UCSD-AML1 (cell line): ENCODE measurements around the gene CNTNAP2.
"Not testable (repeated sequence)": the region's sequence is repeated elsewhere in the genome, so short reads cannot be mapped to it uniquely, and the experiment has no call there.

Source experiments
- DNase-seq: peaks from one replicate; lab custom pipeline; 2025; ENCODE audit not compliant: unreplicated experiment; lab: John Stamatoyannopoulos, UW

CNTNAP2 gene

DNA sequence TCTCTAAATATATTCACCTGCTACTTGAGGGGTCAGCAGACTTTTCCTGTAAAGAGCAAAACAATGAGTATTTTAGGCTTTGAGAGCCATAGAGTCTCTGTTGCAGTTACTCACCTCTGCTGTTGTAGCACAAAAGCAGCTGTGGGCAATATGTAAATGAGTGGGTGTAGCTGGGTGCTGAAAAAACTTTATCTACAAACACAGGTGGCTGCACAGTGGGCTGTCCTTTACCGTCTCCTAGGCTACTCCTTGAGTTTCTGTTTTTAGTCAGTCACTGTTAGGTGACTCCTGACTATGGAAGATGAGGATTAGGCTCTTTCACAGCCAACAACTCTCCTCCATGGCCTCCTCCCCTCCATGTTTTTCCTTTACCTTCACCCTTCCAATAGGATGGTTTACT lies 2187.9 kb downstream of the CNTNAP2 start:
- no peak for DNase-seq

DNA sequence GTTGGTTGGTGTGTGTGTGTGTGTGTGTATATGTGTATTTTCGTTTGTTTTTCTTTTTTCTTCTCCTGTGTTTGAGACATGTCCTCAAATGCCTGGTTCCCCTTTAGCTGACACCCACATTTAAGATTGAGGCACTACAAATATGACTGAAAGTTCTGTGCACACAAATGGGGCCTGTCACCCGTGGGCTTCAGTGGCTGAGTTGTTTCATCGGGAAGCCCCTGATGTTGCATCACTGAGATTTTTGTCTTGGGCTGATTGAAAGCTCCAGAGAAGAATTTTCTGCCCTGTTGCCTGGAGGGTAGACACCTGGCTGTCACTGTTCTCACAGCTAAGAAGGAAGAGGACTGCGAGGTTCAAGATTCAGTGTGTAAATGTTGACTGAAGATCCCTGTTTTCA lies 2190.2 kb downstream of the CNTNAP2 start:
- no peak for DNase-seq

DNA sequence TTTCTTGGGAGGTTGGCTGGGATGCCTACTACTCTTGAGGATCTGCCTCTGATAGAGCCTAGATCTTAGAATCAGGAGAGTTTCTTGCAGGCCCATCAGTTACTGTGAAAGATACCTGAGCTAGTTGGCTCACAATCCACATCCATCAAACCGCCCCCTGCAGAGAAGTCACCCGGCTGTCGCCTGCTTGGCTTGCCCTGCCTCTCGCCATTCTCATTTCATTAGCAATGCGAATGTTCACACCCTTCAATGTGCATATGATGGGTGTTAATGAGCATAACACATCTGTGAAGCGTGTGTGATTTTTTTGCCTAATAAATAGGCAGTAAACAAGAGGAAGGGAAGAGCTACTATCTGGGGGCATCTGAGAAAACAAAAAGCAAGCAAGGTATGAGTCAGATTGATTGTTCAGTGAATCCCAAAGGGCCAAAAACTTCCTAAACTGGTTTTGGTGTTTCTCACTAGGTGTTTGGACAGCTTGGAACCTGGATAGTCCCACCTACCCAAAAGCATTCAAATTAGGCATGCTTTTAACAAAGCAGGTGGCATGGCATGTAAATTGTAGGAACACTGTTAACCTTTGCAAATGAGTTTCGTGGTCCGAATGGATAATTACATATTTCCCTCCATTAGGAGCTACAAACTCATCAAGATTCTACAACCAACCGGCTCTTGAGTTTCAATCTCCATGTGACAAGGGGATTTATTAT lies 2201.7 kb downstream of the CNTNAP2 start:
- no peak for DNase-seq

DNA sequence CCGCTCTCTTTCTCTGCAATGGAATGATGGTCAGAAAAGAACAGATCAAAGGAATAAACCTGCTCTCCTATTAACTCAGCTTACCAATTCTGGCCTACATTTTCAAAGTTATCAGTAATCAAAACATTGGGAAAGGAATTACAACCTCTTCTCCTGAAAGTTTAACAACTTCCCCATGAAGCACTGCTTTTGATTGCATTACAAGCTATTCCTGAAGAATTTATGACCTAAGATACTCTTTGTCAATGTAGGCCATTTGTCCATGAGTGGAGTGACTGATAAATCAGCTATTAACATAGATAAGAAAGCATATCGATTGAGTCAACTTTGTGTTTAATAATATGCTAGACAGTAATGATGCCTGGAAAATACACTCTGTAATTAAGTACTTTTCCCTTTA lies 2202.2 kb downstream of the CNTNAP2 start:
- DNase-seq, result no peak

DNA sequence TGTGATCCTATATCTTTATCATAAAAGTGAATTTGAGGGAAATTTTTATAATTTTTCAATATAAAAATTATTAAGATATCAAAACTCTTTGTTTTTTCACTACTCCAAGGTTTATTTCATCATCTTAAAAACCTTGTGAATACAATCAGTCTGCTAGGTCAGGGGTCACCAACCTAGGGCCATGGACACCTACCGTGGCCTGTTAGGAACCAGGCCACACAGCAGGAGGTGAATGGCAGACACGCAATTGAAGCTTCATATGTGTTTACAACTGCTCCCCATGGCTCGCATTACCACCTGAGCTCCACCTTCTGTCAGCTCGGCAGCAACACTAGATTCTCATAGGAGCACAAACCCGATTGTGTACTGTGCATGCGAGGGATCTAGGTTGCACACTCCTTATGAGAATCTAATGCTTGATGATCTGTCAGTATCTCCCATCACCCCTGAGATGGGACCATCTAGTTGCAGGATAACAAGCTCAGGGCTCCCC lies 2202.8 kb downstream of the CNTNAP2 start:
- DNase-seq, result no peak

DNA sequence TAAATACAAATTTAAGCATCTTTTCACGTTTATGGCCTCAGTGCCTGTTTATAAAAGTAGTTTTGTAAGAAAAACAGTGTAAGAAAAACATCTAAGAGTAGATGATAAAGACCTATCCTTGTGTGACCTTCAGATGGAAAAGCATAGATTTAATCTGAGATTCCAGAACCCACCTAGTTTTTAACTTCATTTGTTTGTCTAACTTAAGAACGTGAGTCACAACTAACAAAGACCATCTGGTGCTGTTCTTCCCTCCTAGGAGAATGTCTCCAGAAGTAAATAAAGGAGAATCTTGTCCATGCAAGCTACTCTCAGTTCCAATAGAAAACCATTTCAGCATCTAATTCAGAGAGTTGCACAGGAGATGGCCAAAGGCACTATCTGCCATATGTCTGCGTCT lies 2208.6 kb downstream of the CNTNAP2 start:
- no peak for DNase-seq

DNA sequence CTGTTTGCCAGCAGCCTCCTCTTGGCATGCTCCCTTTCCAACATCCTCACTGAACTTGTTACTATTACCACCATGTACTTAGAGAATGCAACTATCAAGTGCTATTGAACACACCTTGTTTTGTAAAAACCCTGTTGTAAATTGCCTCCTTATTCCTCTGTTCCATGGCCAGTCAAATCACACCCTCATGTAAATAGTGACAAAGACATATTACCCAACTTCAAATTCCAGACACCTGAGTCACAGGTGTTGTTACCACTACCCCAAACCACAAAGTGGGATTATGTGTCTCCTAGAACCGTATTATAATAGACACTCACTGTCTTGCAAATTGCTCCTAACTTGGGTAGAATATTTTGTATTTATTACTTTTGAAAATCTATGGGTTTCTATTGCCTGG lies 2210.8 kb downstream of the CNTNAP2 start:
- DNase-seq, result no peak

DNA sequence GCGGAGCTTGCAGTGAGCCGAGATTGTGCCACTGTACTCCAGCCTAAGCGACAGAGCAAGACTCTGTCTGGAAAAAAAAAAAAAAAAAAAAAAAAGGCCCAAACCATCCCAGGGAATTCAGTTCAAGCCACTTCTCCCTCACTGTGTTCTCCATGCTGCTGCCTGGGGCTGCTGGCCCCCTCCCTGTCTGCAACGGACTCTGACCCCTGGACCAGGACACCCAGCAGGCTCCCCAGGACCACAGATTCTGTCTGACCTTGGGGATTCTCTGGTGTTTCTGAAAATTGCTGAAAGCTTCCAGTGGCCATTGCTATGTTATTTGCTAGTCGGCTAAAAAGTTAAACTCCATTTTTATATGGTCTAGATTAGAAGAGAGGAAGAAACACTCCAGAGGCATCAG lies 2212.3 kb downstream of the CNTNAP2 start:
- no peak for DNase-seq

DNA sequence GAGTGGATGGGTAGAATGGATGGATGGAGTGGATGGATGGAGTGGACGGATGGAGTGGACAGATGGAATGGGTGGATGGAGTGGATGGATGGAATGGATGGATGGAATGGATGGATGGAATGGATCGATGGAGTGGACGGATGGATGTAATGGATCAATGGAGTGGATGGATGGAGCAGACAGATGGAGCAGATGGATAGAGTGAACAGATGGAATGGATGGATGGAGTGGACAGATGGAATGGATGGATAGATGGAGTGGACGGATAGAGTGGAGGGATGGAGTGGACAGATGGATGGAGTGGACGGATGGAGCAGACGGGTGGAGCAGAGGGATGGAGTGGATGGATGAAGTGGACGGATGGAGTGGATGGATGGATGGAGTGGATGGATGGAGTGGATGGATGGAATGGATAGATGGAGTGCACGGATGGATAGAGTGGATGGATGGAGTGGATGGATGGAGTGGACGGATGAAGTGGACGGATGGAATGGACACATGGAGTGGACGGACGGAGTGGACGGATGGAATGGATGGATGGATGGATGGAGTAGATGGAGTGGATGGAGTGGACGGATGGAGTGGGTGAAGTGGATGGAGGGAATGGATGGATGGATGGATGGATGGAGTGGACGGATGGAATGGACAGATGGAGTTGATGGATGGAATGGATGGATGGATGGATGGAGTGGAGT lies 2213.7 kb downstream of the CNTNAP2 start:
- no peak for DNase-seq

DNA sequence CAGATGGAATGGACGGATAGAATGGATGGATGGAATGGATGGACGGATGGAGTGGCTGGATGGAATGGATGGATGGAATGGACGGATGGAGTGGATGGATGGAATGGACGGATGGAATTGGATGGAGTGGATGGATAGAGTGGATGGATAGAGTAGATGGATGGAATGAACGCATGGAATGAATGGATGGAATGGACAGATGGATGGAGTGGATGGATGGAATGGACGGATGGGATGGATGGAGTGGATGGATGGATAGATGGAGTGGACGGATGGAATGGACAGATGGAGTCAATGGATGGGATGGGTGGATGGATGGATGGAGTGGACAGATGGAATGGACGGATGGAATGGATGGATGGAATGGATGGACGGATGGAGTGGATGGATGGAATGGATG lies 2214.2 kb downstream of the CNTNAP2 start:
- no peak for DNase-seq

DNA sequence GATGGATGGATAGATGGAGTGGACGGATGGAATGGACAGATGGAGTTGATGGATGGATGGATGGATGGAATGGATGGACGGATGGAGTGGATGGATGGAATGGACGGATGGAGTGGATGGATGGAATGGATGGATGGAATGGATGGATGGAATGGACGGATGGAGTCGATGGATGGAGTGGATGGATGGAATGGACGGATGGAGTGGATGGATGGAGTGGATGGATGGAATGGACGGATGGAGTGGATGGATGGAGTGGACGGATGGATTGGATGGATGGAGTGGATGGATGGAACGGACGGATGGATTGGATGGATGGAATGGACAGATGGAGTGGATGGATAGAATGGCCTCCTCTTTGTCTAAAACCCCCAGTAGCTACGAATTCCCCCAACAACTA lies 2214.9 kb downstream of the CNTNAP2 start:
- DNase-seq, result not testable (repeated sequence)

DNA sequence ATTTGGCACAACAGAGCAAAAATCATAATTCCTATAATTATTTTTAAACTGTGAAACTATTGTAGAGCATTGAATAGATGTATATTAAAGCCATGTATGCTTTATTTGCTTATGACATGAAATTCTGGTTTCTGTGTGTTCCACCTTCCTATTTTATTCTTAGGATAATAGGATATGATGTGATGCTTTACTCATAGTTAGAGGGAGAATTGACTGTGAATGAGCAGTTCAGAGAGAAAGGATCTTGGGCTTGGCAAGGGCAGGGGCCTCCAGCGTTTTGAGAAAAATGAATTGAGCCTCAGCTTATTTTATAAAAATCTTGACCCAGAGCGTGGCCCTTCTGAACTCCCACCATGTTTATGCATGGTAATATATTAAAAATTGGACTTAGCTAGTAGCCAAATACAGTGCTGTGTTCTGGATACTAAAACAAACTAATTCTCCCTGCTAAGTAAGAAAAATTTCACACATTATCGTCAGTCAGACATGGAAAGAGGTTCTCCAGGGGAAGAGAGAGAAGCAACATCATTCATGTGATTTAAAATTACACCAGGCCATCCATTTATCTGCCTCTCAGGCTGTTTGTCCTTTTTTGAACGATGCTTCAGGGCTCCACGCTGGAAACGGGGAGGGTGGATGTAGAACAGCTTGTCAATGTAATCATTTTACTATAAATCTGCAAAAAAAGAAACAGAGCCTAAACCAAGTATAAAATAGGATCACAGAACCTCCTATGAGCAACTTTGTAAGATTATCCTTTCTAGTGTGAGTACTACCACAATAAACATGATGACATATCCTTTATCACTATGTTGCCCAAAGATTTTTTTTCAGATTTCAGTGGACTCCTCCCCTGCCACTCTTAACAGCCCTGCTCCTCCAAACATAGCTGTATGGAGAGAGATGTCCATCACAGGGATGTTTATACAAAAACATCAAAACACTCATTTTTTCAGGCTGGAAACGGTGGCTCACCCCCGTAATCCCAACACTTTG lies 2215.9 kb downstream of the CNTNAP2 start:
- no peak for DNase-seq

DNA sequence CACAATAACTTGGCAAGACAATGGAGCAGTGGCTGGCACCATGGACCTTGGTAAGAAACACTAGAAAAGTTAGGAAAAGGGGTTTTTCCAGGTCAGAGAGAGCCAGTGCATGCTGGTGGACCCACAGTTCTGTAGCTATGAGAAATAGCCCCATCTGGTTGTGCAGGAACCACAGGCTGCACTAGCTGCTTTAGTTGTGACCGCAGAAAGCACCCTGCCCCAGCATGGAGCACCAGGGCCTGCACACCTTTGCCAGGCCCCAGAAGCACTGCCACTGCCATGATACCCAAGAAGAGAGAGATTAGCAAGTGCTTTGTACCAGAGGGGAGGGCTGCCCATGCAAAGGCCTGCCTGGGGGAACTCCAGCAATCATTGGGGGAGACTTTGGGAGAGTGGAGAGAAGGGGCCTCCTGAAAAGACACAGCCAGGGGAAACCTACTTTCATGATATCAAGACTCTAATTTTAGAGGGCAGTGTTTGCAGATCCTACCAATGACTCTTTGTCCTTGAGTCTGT lies 2217.9 kb downstream of the CNTNAP2 start:
- DNase-seq, result no peak

DNA sequence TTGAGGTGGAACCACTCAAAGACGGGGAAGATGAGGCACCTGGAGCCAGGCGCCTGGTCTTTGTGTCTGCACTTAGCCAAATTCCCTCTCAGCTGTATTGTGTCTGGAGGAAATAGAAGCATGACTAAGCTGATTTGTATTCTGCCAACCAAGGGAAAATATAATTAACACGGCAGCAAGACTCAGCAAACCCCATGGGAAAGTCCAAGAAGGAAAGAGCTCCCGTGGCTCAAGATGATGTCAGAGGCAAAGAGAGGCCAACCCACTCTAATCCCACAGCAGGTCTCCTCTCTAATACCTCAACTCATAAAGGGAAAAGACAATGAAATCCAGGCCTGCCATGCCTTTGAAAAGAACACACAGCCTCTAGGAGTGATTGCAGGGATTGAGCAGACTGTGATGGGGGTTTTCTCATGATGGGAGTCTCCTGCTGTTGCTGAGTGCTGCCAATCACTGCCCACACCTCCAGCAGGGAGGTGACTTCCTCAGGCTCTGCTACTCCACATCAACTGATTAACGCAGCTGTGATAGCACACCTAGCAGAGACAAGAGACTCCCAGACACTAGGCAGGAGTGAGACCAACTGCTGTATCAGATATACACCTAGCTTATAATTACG lies 2218.5 kb downstream of the CNTNAP2 start:
- no peak for DNase-seq

DNA sequence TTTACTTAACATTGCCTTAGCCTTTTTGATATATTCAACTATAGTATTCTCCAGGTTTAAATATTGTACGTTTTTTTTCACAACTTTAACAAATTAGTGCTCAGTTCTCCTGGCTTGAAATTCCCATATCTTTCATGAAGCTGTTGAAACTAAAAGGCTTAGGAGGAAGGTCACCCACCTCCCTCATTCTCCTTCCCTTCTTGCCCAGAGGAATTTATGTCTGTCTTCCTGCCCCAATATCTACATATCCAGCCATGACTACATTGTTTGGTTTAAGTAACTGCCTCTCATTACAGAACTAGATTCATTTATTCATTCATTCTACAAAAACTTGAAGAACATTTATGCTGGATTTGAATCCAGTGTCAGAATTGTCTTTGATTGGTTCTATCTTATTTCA lies 2219.2 kb downstream of the CNTNAP2 start:
- DNase-seq, result no peak

DNA sequence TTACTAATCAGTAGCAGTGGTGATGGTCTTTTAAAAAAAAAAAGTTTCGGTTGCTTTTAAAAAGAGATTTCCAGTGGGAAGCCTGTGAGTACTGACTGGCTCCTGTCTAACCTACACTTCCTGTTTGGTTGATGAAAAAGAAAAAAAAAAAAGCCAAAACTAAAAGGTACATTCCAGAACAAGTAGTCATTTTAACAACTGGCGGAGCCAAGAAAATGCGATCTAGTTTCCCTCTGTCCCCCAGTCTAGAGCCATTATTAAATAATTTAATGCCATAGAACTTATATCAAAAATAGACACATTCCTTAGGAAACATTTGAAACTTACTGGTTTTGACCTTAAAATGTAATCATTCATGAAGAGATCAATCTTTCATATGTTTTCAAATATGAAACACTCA lies 2219.8 kb downstream of the CNTNAP2 start:
- DNase-seq, result no peak

DNA sequence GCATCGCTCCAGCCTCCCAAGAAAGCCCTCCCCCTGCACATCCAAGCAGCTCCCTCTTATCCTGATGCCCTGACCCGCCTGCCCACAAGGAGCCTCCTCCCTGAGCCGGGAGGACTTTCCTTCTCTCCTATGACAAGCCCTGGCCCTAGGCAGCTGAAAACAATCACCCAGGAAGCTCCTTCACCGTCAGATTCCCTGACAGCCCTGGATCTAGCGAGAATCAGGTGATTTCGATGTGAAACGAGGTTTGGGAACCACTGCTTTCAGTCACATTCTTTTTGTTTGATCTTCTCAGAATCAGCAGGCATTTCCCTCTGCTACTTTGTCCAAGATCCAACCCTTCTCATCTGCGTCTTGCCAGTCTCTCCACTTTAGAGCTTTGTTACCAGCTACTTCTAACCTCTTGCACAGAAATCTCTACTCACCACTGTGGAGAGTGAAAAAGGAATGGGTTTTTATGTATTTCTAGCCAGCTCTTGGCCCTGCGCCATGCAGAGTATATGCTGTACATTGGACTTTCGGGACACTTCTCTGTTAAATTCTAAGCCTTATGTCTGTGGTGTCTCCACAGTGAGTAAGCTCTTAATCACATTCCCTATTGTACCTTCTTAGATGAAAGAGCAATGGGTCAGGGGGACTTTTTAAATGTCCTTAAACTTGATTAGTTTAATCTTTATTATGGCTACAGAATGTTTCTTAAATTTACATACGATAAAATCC lies 2220.8 kb downstream of the CNTNAP2 start:
- DNase-seq, result no peak

DNA sequence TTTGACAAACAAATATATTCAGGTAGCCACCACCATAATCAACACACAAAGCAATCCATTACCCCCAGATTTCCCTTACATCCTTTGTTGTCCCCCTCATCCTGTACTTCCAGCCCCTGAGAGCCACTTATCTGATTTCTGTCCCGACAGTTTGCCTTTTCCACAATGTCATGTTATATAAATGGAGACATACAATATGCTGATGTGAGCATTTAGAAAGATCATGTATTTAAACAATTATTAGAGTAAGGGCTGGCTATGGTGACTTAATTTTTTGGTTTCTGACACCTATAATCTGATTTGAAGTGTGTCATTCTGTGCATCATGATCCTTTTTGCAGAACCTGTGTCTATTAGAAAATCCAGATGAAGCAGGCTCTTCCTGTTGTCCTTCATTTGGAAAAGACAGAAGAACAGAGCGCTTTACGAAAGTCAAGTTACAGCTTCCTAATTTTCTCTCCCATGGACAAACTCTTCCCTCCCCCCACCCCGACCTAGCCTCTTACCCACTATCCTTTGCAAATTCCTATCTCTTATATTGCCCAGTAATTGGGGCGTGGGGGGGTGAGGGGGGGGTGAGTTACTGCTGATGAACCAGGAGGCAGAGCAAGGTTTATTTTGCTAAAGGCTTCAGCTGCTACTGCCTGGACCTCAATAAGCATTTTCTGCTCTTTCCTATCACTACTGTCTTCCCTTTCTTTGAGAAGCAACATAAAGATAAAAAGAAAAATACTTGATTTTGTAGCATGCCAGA lies 2221.6 kb downstream of the CNTNAP2 start:
- DNase-seq, result no peak
